OCI-LY1 (cell line): ENCODE measurements around the gene ULK4.
"Not testable (repeated sequence)": the region's sequence is repeated elsewhere in the genome, so short reads cannot be mapped to it uniquely, and the experiment has no call there.

Experiments used
- H2AFZ ChIP-seq: fragments of 200-600 bp; sonication (generic), shearing (Covaris generic); 2 replicates; pipeline ENCODE4 v1.6.0; 2014; ENCODE audit warnings: antibody characterized with exemption, mild to moderate bottlenecking, low read length
- H3F3A ChIP-seq: fragments of 200-600 bp; sonication (generic), shearing (Covaris generic); 2 replicates; pipeline ENCODE4 v1.6.0; 2014; ENCODE audit warnings: mild to moderate bottlenecking, antibody characterized with exemption, low read length, moderate library complexity; ENCODE audit not compliant: insufficient read depth
- H3K27ac ChIP-seq: fragments of 200-600 bp; sonication (generic); 2 replicates; pipeline ENCODE4 v1.5.1; 2014; ENCODE audit warnings: low read length, mixed run types, mild to moderate bottlenecking, low read depth; ENCODE audit not compliant: poor library complexity, severe bottlenecking
- H3K27me3 ChIP-seq: fragments of 200-600 bp; sonication (generic); 2 replicates; pipeline ENCODE4 v1.6.0; 2014; ENCODE audit warnings: antibody characterized with exemption, mild to moderate bottlenecking, low read length, moderate library complexity; ENCODE audit not compliant: insufficient read depth
- H3K36me3 ChIP-seq: fragments of 200-600 bp; sonication (generic); 2 replicates; pipeline ENCODE4 v1.6.1; 2014; ENCODE audit warnings: mild to moderate bottlenecking, antibody characterized with exemption, low read length, moderate library complexity, mixed read lengths; ENCODE audit not compliant: insufficient read depth
- H3K4me1 ChIP-seq: fragments of 200-600 bp; sonication (generic); 2 replicates; pipeline ENCODE4 v1.5.1; 2014; ENCODE audit warnings: mild to moderate bottlenecking, low read length, moderate library complexity; ENCODE audit not compliant: insufficient read depth, severe bottlenecking
- H3K4me2 ChIP-seq: fragments of 200-600 bp; sonication (generic), shearing (Covaris generic); 2 replicates; pipeline ENCODE4 v1.6.1; 2014; ENCODE audit warnings: low read length
- H3K4me3 ChIP-seq: fragments of 200-600 bp; sonication (generic); 2 replicates; pipeline ENCODE4 v1.5.1; 2014; ENCODE audit warnings: low read length, low read depth, mild to moderate bottlenecking, mixed read lengths; ENCODE audit not compliant: poor library complexity, severe bottlenecking
- H3K79me2 ChIP-seq: fragments of 200-600 bp; shearing (Covaris generic); 2 replicates; pipeline ENCODE4 v1.6.1; 2016; ENCODE audit warnings: mixed run types, low read length, mixed read lengths; ENCODE audit not compliant: insufficient read depth
- H3K9ac ChIP-seq: fragments of 200-600 bp; sonication (generic), shearing (Covaris generic); 2 replicates; pipeline ENCODE4 v1.6.1; 2014; ENCODE audit warnings: mild to moderate bottlenecking, low read length, mixed read lengths
- H3K9me2 ChIP-seq: fragments of 200-600 bp; sonication (generic), shearing (Covaris generic); 2 replicates; pipeline ENCODE4 v1.6.1; 2014; ENCODE audit warnings: low read depth, mild to moderate bottlenecking, low read length, mixed read lengths
- H3K9me3 ChIP-seq: fragments of 200-600 bp; shearing (Covaris generic); 2 replicates; pipeline ENCODE4 v1.6.1; 2014; ENCODE audit warnings: low read length, mixed read lengths
- H4K20me1 ChIP-seq: fragments of 200-600 bp; sonication (generic), shearing (Covaris generic); 2 replicates; pipeline ENCODE4 v1.6.0; 2016; ENCODE audit warnings: mild to moderate bottlenecking, low read length; ENCODE audit not compliant: insufficient read depth
- CTCF ChIP-seq: fragments of 200-600 bp; sonication (generic), shearing (Covaris generic); IDR thresholded peaks from 2 replicates; pipeline ENCODE4 v1.5.1; 2017; ENCODE audit warnings: mild to moderate bottlenecking, antibody characterized with exemption, low read length, moderate library complexity, mixed read lengths
- EZH2 ChIP-seq: fragments of 200-600 bp; sonication (generic), shearing (Covaris generic); IDR thresholded peaks from 2 replicates; pipeline ENCODE4 v1.8.0; 2017; ENCODE audit warnings: borderline replicate concordance, mixed run types, mild to moderate bottlenecking, antibody characterized with exemption, low read length, moderate library complexity, mixed read lengths

Gene ULK4

GRCh38 chr3:41846850-41847249 lies 115.1 kb downstream of the ULK4 start:
- Histone ChIP-seq H3K4me3 (no peak overlapping the region), H3K36me3 (no peaks in the 10 kb centered on the region), H4K20me1 (no peaks in the 10 kb centered on the region), H3K79me2 (no peaks in the 10 kb centered on the region), H3K4me1 (no peaks in the 10 kb centered on the region), H3K27ac (no peak overlapping the region), H3K4me2 (no peak overlapping the region), H3K9ac (no peak overlapping the region), H3K27me3 (no peaks in the 10 kb centered on the region), H3K9me2 (no peaks in the 10 kb centered on the region), H2AFZ (no peak overlapping the region), H3F3A (no peaks in the 10 kb centered on the region), H3K9me3 (no peaks in the 10 kb centered on the region)
- TF ChIP-seq CTCF = no peak
- no peak for TF ChIP-seq EZH2

- H3K9me3 ChIP-seq = no peaks in the 10 kb centered on the region
- H3K4me1 ChIP-seq = no peaks in the 10 kb centered on the region
- no peak overlapping the region for H2AFZ ChIP-seq
- TF ChIP-seq EZH2 (no peak), CTCF (no peak)
- H3K9ac ChIP-seq = no peak overlapping the region
- no peak overlapping the region for H3K27ac ChIP-seq
- no peaks in the 10 kb centered on the region for H3F3A ChIP-seq
- no peaks in the 10 kb centered on the region for H3K36me3 ChIP-seq
- H3K79me2 ChIP-seq = no peaks in the 10 kb centered on the region
- no peak overlapping the region for H3K4me2 ChIP-seq
- H4K20me1 ChIP-seq = no peaks in the 10 kb centered on the region
- H3K9me2 ChIP-seq = no peaks in the 10 kb centered on the region
- H3K4me3 ChIP-seq = no peak overlapping the region
- no peaks in the 10 kb centered on the region for H3K27me3 ChIP-seq
These were observed 116.1 kb downstream of the ULK4 start for GRCh38 chr3:41845826-41846225.

GRCh38 chr3:41844256-41844655 lies 117.6 kb downstream of the ULK4 start:
- not testable (repeated sequence) for H4K20me1 ChIP-seq, H3K4me1 ChIP-seq, H3K79me2 ChIP-seq

GRCh38 chr3:41840936-41841668 lies 120.8 kb downstream of the ULK4 start:
- H2AFZ ChIP-seq, H3K36me3 ChIP-seq, H3K9me2 ChIP-seq, H3K9me3 ChIP-seq, H3K4me3 ChIP-seq, H3F3A ChIP-seq, H4K20me1 ChIP-seq, H3K27me3 ChIP-seq, H3K9ac ChIP-seq, H3K4me1 ChIP-seq, H3K27ac ChIP-seq, H3K4me2 ChIP-seq, H3K79me2 ChIP-seq: not testable (repeated sequence)

More at GRCh38 chr3:41844256-41844655, 117.6 kb downstream of the ULK4 start:
- not testable (repeated sequence) for H3K36me3 ChIP-seq, H3K9ac ChIP-seq, H3K27ac ChIP-seq, H2AFZ ChIP-seq, H3K4me2 ChIP-seq, H3K9me3 ChIP-seq, H3K4me3 ChIP-seq, H3F3A ChIP-seq, H3K9me2 ChIP-seq, H3K27me3 ChIP-seq
